Measurements from ENCODE around the gene ABCG2.
A peak's percentile ranks its signal among the peaks of the same experiment; 100 is the strongest.
"Not testable (repeated sequence)": the region's sequence is repeated elsewhere in the genome, so short reads cannot be mapped to it uniquely, and the experiment has no call there.

Gene ABCG2

GRCh38 chr4:88119943-88120342 is 38.5 kb downstream of the ABCG2 start:
- Histone ChIP-seq H3K4me3 (0 out of 2 replicates have a peak overlapping the region, but pooled peaks have one; percentile 14), H3K27me3 (no peaks in the 10 kb centered on the region), H3K9ac (no peak overlapping the region), H3K9me3 (peaks cover 83% of the 10 kb centered on the region), H3K4me1 (no peaks in the 10 kb centered on the region; the same call in 1 of the 2 replicates), H3K36me3 (0 out of 2 replicates have a peak, but pooled peaks cover 7% of the 10 kb centered on the region), H3K27ac (no peak overlapping the region), H3K4me2 (no peak overlapping the region), H4K20me1 (no peaks in the 10 kb centered on the region)
- TF ChIP-seq Cebpa-rat (IDR thresholded peaks at IDR 0.05): no peak

GRCh38 chr4:88115587-88115986 is 42.9 kb downstream of the ABCG2 start:
- H3K9ac ChIP-seq: no peak overlapping the region
- H3K4me2 ChIP-seq: no peak overlapping the region
- H3K4me3 ChIP-seq: no peak overlapping the region
- no peak overlapping the region for H3K27ac ChIP-seq
- TF ChIP-seq Cebpa-rat (IDR thresholded peaks at IDR 0.05): no peak
- no peaks in the 10 kb centered on the region; the same call in 1 of the 2 replicates for H3K4me1 ChIP-seq
- no peaks in the 10 kb centered on the region for H4K20me1 ChIP-seq
- no peaks in the 10 kb centered on the region for H3K27me3 ChIP-seq
- H3K36me3 ChIP-seq: 0 out of 2 replicates have a peak, but pooled peaks cover 7% of the 10 kb centered on the region
- peaks cover 43% of the 10 kb centered on the region for H3K9me3 ChIP-seq

- H3K4me3 ChIP-seq: no peak overlapping the region
- no peak for TF ChIP-seq Cebpa-rat (IDR thresholded peaks at IDR 0.05)
- no peak overlapping the region for H3K4me2 ChIP-seq
- peaks cover 17% of the 10 kb centered on the region for H3K9me3 ChIP-seq
- H4K20me1 ChIP-seq: no peaks in the 10 kb centered on the region
- H3K4me1 ChIP-seq: no peaks in the 10 kb centered on the region; the same call in 1 of the 2 replicates
- H3K36me3 ChIP-seq: no peaks in the 10 kb centered on the region
- H3K27me3 ChIP-seq: no peaks in the 10 kb centered on the region
- no peak overlapping the region for H3K27ac ChIP-seq
- H3K9ac ChIP-seq: no peak overlapping the region
These were observed 45.6 kb downstream of the ABCG2 start for GRCh38 chr4:88112856-88113255.

- 0 out of 2 replicates have a peak, but pooled peaks cover 2% of the 10 kb centered on the region for H3K9me3 ChIP-seq
- H4K20me1 ChIP-seq: no peaks in the 10 kb centered on the region
- TF ChIP-seq Cebpa-rat (IDR thresholded peaks at IDR 0.05): no peak
- H3K36me3 ChIP-seq: no peaks in the 10 kb centered on the region
- no peak overlapping the region for H3K4me3 ChIP-seq
- H3K9ac ChIP-seq: no peak overlapping the region
- no peak overlapping the region for H3K27ac ChIP-seq
- no peaks in the 10 kb centered on the region; the same call in 1 of the 2 replicates for H3K4me1 ChIP-seq
- H3K27me3 ChIP-seq: no peaks in the 10 kb centered on the region
- no peak overlapping the region for H3K4me2 ChIP-seq
These were observed 47.6 kb downstream of the ABCG2 start for GRCh38 chr4:88110826-88111225.

GRCh38 chr4:88109123-88109881 is 49.1 kb downstream of the ABCG2 start:
- no peaks in the 10 kb centered on the region for H3K4me1 ChIP-seq
- no peaks in the 10 kb centered on the region for H3K36me3 ChIP-seq
- TF ChIP-seq Cebpa-rat (IDR thresholded peaks at IDR 0.05): no peak
- H3K27me3 ChIP-seq: no peaks in the 10 kb centered on the region
- H3K4me2 ChIP-seq: no peak overlapping the region
- H3K9me3 ChIP-seq: no peaks in the 10 kb centered on the region
- H4K20me1 ChIP-seq: no peaks in the 10 kb centered on the region
- H3K4me3 ChIP-seq: no peak overlapping the region
- H3K9ac ChIP-seq: no peak overlapping the region
- H3K27ac ChIP-seq: no peak overlapping the region

- no peak for TF ChIP-seq Cebpa-rat (IDR thresholded peaks at IDR 0.05)
- no peaks in the 10 kb centered on the region for H3K36me3 ChIP-seq
- H3K9ac ChIP-seq: no peak overlapping the region
- no peaks in the 10 kb centered on the region for H3K4me1 ChIP-seq
- H3K9me3 ChIP-seq: no peaks in the 10 kb centered on the region
- no peak overlapping the region for H3K27ac ChIP-seq
- no peak overlapping the region for H3K4me2 ChIP-seq
- no peaks in the 10 kb centered on the region for H4K20me1 ChIP-seq
- H3K27me3 ChIP-seq: no peaks in the 10 kb centered on the region
- H3K4me3 ChIP-seq: no peak overlapping the region
These were observed 49.7 kb downstream of the ABCG2 start for GRCh38 chr4:88108747-88109122.

- not testable (repeated sequence) for H4K20me1 ChIP-seq, H3K4me2 ChIP-seq, H3K9me3 ChIP-seq, H3K27ac ChIP-seq, H3K36me3 ChIP-seq, H3K27me3 ChIP-seq, H3K9ac ChIP-seq, H3K4me3 ChIP-seq, H3K4me1 ChIP-seq
These were observed 50.4 kb downstream of the ABCG2 start for GRCh38 chr4:88108108-88108465.

GRCh38 chr4:88107406-88108107 is 50.9 kb downstream of the ABCG2 start:
- Histone ChIP-seq H3K27ac (no peak overlapping the region), H3K9ac (no peak overlapping the region), H4K20me1 (no peaks in the 10 kb centered on the region), H3K4me3 (no peak overlapping the region), H3K27me3 (no peaks in the 10 kb centered on the region), H3K9me3 (no peaks in the 10 kb centered on the region), H3K4me1 (no peaks in the 10 kb centered on the region), H3K4me2 (no peak overlapping the region), H3K36me3 (no peaks in the 10 kb centered on the region)
- no peak for TF ChIP-seq Cebpa-rat (IDR thresholded peaks at IDR 0.05)

GRCh38 chr4:88106205-88106604 is 52.2 kb downstream of the ABCG2 start:
- Histone ChIP-seq H3K4me2 (no peak overlapping the region), H3K4me3 (no peak overlapping the region), H3K9ac (no peak overlapping the region), H3K27me3 (no peaks in the 10 kb centered on the region), H4K20me1 (no peaks in the 10 kb centered on the region), H3K4me1 (peaks cover 12% of the 10 kb centered on the region), H3K27ac (no peak overlapping the region), H3K36me3 (no peaks in the 10 kb centered on the region), H3K9me3 (no peaks in the 10 kb centered on the region)
- no peak for TF ChIP-seq Cebpa-rat (IDR thresholded peaks at IDR 0.05)

GRCh38 chr4:88104902-88105610 is 53.4 kb downstream of the ABCG2 start:
- no peak overlapping the region for H3K4me2 ChIP-seq
- H3K36me3 ChIP-seq: no peaks in the 10 kb centered on the region
- no peak overlapping the region for H3K9ac ChIP-seq
- no peaks in the 10 kb centered on the region for H3K9me3 ChIP-seq
- H3K4me1 ChIP-seq: peaks cover 23% of the 10 kb centered on the region
- no peaks in the 10 kb centered on the region for H4K20me1 ChIP-seq
- H3K27me3 ChIP-seq: no peaks in the 10 kb centered on the region
- TF ChIP-seq Cebpa-rat (IDR thresholded peaks at IDR 0.05): no peak
- no peak overlapping the region for H3K27ac ChIP-seq
- H3K4me3 ChIP-seq: no peak overlapping the region

Data from BLaER1 (cell line).